ENCODE measurements around the gene FYCO1. TPM values are rescaled to one million over a fixed set of nuclear protein-coding genes. Genes with fewer than 3 reads are reported as not detected.

Gene FYCO1
- total and polyA plus RNA-seq, 7 donors = 8.4 to 115 (median 72.1) TPM

GRCh38 chr3:46020766-46021510 is 25.3 kb upstream of the FYCO1 start:
- no peak overlapping the region for H3K4me3 ChIP-seq
- intact Hi-C loops (cut with DNase I) = no loop called here
- H3K4me1 ChIP-seq = no peaks in the 10 kb centered on the region
- no peak for DNase-seq
- H3K36me3 ChIP-seq = no peaks in the 10 kb centered on the region
- no peaks in the 10 kb centered on the region for H3K9me3 ChIP-seq
- WGBS, 2 donors = 95 to 96% methylated on average over 37 of the region's 37 CpGs
- no peak overlapping the region for H3K27ac ChIP-seq
- TF ChIP-seq EP300 (IDR thresholded peaks at IDR 0.05) (no peak), POLR2A (IDR thresholded peaks at IDR 0.05) (no peak), CTCF (IDR thresholded peaks at IDR 0.05) (no peak), POLR2AphosphoS5 (IDR thresholded peaks at IDR 0.05) (no peak)
- no peaks in the 10 kb centered on the region for H3K27me3 ChIP-seq

DNA sequence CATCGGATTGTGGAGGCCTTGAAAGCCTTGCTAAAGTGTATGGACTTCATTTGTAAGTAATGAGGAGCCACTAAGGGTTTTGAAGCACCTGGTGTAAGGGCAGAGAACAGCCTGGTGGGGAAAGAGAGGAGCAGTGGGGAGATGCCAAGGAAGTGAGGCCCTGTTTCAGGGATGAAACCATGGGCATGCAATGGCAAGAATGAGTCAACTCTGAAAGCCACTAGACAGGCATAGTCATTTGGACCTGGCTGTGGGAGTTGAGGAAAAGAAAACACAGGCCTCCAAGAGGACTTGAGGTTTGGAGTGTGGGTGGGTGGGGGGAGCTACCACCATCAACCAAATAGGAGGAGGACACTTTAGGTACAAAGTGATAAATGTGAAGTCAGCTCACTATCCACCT is 24.1 kb upstream of the FYCO1 start:
- intact Hi-C loops (cut with DNase I) = no loop called here
- TF ChIP-seq POLR2AphosphoS5 (IDR thresholded peaks at IDR 0.05) = no peak
- no peak for TF ChIP-seq POLR2A (IDR thresholded peaks at IDR 0.05)
- TF ChIP-seq EP300 (IDR thresholded peaks at IDR 0.05) = no peak
- TF ChIP-seq CTCF (IDR thresholded peaks at IDR 0.05) = no peak
- 90% methylated on average over 1 of the region's 1 CpG for WGBS, 2 donors
- H3K4me1 ChIP-seq = no peaks in the 10 kb centered on the region
- H3K36me3 ChIP-seq = no peaks in the 10 kb centered on the region
- no peaks in the 10 kb centered on the region for H3K27me3 ChIP-seq
- no peak overlapping the region for H3K4me3 ChIP-seq
- H3K27ac ChIP-seq = no peak overlapping the region
- DNase-seq = no peak
- H3K9me3 ChIP-seq = no peaks in the 10 kb centered on the region

DNA sequence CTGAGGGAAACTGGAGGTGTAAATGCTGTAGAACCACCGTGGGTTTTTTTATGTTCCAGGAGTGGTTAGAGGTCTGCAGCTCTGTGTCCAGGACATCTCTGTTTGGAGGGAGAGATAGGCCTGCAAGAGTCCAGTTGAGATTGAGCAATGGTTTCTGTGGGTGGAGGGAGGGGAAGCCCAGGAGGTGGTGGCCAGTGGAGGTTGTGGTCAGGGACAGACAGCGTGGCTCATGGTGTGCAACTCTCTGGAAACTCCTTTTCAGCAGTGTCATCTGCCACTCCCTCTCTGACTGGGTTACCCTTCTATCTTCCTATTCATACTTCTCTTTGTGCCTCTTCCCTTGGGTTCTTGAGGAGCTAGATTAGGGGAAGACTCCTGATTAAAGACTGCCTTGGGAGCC is 22.1 kb upstream of the FYCO1 start:
- WGBS, 2 donors = 64 to 79% methylated on average over 2 of the region's 2 CpGs
- no peak overlapping the region for H3K27ac ChIP-seq
- no peaks in the 10 kb centered on the region for H3K36me3 ChIP-seq
- intact Hi-C loops (cut with DNase I) = no loop called here
- H3K4me1 ChIP-seq = no peaks in the 10 kb centered on the region
- TF ChIP-seq POLR2A (IDR thresholded peaks at IDR 0.05) = no peak
- H3K9me3 ChIP-seq = no peaks in the 10 kb centered on the region
- no peak overlapping the region for H3K4me3 ChIP-seq
- DNase-seq = no peak
- H3K27me3 ChIP-seq = no peaks in the 10 kb centered on the region

- no peak for DNase-seq
- H3K9me3 ChIP-seq = no peaks in the 10 kb centered on the region
- H3K4me3 ChIP-seq = no peak overlapping the region
- H3K27ac ChIP-seq = no peak overlapping the region
- no peaks in the 10 kb centered on the region for H3K27me3 ChIP-seq
- no peaks in the 10 kb centered on the region for H3K4me1 ChIP-seq
- H3K36me3 ChIP-seq = no peaks in the 10 kb centered on the region
- intact Hi-C loops (cut with DNase I) = no loop called here
- TF ChIP-seq POLR2AphosphoS5 (IDR thresholded peaks at IDR 0.05) = no peak
- no peak for TF ChIP-seq POLR2A (IDR thresholded peaks at IDR 0.05)
- TF ChIP-seq EP300 (IDR thresholded peaks at IDR 0.05) = no peak
- TF ChIP-seq CTCF (IDR thresholded peaks at IDR 0.05) = no peak
- 76 to 84% methylated on average over 7 of the region's 7 CpGs for WGBS, 2 donors
Measured at GRCh38 chr3:46013316-46014094, 17.9 kb upstream of the FYCO1 start.

- WGBS, 2 donors = 88 to 89% methylated on average over 4 of the region's 4 CpGs
- no peaks in the 10 kb centered on the region for H3K9me3 ChIP-seq
- no peak for DNase-seq
Measured at GRCh38 chr3:46012246-46012645, 16.6 kb upstream of the FYCO1 start.

More at GRCh38 chr3:46012246-46012645, 16.6 kb upstream of the FYCO1 start:
- no peaks in the 10 kb centered on the region for H3K27me3 ChIP-seq
- H3K4me3 ChIP-seq = no peak overlapping the region
- no peaks in the 10 kb centered on the region for H3K36me3 ChIP-seq
- no peak overlapping the region for H3K27ac ChIP-seq
- TF ChIP-seq POLR2AphosphoS5 (IDR thresholded peaks at IDR 0.05) (no peak), CTCF (IDR thresholded peaks at IDR 0.05) (no peak), POLR2A (IDR thresholded peaks at IDR 0.05) (no peak), EP300 (IDR thresholded peaks at IDR 0.05) (no peak)
- intact Hi-C loops (cut with DNase I) = no loop called here
- peaks cover 0 to 1% (median under 1%) of the 10 kb centered on the region in 4 donors for H3K4me1 ChIP-seq
